HG02852 (cell line): ENCODE measurements around the gene PCSK4.
"Not testable (repeated sequence)": the region's sequence is repeated elsewhere in the genome, so short reads cannot be mapped to it uniquely, and the experiment has no call there.

Source experiments
- ATAC-seq: cut with Tn5 transposase; IDR thresholded peaks from one replicate; pipeline ENCODE4 v1.9.1; 2021; ENCODE audit warnings: mild to moderate bottlenecking, moderate library complexity; ENCODE audit not compliant: unreplicated experiment

PCSK4 gene

GRCh38 chr19:1505991-1506881 lies 16.1 kb upstream of the PCSK4 start:
- ATAC-seq = no peak

- ATAC-seq = no peak
Observed at GRCh38 chr19:1505012-1505411, 14.9 kb upstream of the PCSK4 start.

GRCh38 chr19:1503925-1504773 lies 14.0 kb upstream of the PCSK4 start:
- no peak for ATAC-seq

GRCh38 chr19:1503089-1503924 lies 13.2 kb upstream of the PCSK4 start:
- no peak for ATAC-seq

GRCh38 chr19:1502433-1503088 lies 12.4 kb upstream of the PCSK4 start:
- no peak for ATAC-seq

- no peak for ATAC-seq
Observed at GRCh38 chr19:1501200-1501595, 11.0 kb upstream of the PCSK4 start.

- not testable (repeated sequence) for ATAC-seq
Observed at GRCh38 chr19:1499231-1499630, 9.1 kb upstream of the PCSK4 start.

GRCh38 chr19:1497578-1498235 lies 7.6 kb upstream of the PCSK4 start:
- no peak for ATAC-seq

GRCh38 chr19:1496714-1497577 lies 6.8 kb upstream of the PCSK4 start:
- no peak for ATAC-seq

GRCh38 chr19:1495799-1496713 lies 5.9 kb upstream of the PCSK4 start:
- no peak for ATAC-seq

- ATAC-seq = no peak
Observed at GRCh38 chr19:1495051-1495798, 5.1 kb upstream of the PCSK4 start.

GRCh38 chr19:1494115-1494815 lies 4.1 kb upstream of the PCSK4 start:
- ATAC-seq = no peak

- ATAC-seq = no peak
Observed at GRCh38 chr19:1492474-1493006, 2.4 kb upstream of the PCSK4 start.

GRCh38 chr19:1491849-1492170 lies 1.7 kb upstream of the PCSK4 start:
- ATAC-seq = no peak

- ATAC-seq = no peak
Observed at GRCh38 chr19:1491114-1491848, 1.1 kb upstream of the PCSK4 start, which contains the start of gene REEP6. Gene REEP6, plus strand, starts transcription at chr19:1491181. Its CDS starts 89 bp downstream, at chr19:1491270.
